DMS 273 treated with DMSO at 0.1 percent for 48 hours (cell line): ENCODE data around the gene TCAF1.
"Not testable (repeated sequence)": the region's sequence is repeated elsewhere in the genome, so short reads cannot be mapped to it uniquely, and the experiment has no call there.

ENCODE experiments used
- DNase-seq: peaks from one replicate; lab custom pipeline; 2025; lab: John Stamatoyannopoulos, UW

TCAF1 gene

GRCh38 chr7:143902332-143902899, 440 bp upstream of the TCAF1 start:
- DNase-seq: no peak

- no peak for DNase-seq
Measured at GRCh38 chr7:143901332-143901667, 676 bp downstream of the TCAF1 start.

- DNase-seq: no peak
Measured at GRCh38 chr7:143900230-143900766, 1.7 kb downstream of the TCAF1 start.

GRCh38 chr7:143898810-143899209, 3.2 kb downstream of the TCAF1 start:
- DNase-seq: no peak

GRCh38 chr7:143896667-143897066, 5.3 kb downstream of the TCAF1 start:
- no peak for DNase-seq

- DNase-seq: no peak
Measured at GRCh38 chr7:143892527-143893300, 9.3 kb downstream of the TCAF1 start.

GRCh38 chr7:143891457-143891856, 10.5 kb downstream of the TCAF1 start:
- DNase-seq: no peak

- DNase-seq: no peak
Measured at GRCh38 chr7:143890558-143890957, 11.4 kb downstream of the TCAF1 start.

- DNase-seq: no peak
Measured at GRCh38 chr7:143889068-143889467, 12.9 kb downstream of the TCAF1 start.

- DNase-seq: no peak
Measured at GRCh38 chr7:143886826-143887477, 15.0 kb downstream of the TCAF1 start.

GRCh38 chr7:143885951-143886350, 16.0 kb downstream of the TCAF1 start:
- DNase-seq: no peak

GRCh38 chr7:143884969-143885559, 16.9 kb downstream of the TCAF1 start:
- DNase-seq: no peak

- DNase-seq: no peak
Measured at GRCh38 chr7:143884241-143884968, 17.6 kb downstream of the TCAF1 start.

GRCh38 chr7:143882604-143883078, 19.3 kb downstream of the TCAF1 start:
- DNase-seq: peak; percentile 4

GRCh38 chr7:143882020-143882603, 19.9 kb downstream of the TCAF1 start:
- no peak for DNase-seq

GRCh38 chr7:143878884-143879283, 23.1 kb downstream of the TCAF1 start:
- no peak for DNase-seq

- DNase-seq: no peak
Measured at GRCh38 chr7:143877098-143877497, 24.9 kb downstream of the TCAF1 start.

GRCh38 chr7:143876218-143876617, 25.8 kb downstream of the TCAF1 start:
- no peak for DNase-seq

- not testable (repeated sequence) for DNase-seq
Measured at GRCh38 chr7:143873242-143873641, 28.7 kb downstream of the TCAF1 start.

GRCh38 chr7:143871534-143871933, 30.4 kb downstream of the TCAF1 start:
- DNase-seq: not testable (repeated sequence)

GRCh38 chr7:143857994-143858393, 44.0 kb downstream of the TCAF1 start:
- DNase-seq: not testable (repeated sequence)
